HG03196 (cell line): ENCODE measurements around the gene ASPDH.
"Not testable (repeated sequence)": the region's sequence is repeated elsewhere in the genome, so short reads cannot be mapped to it uniquely, and the experiment has no call there.

Experiments
- ATAC-seq: cut with Tn5 transposase; IDR thresholded peaks from one replicate; pipeline ENCODE4 v1.9.1; 2021; ENCODE audit not compliant: unreplicated experiment

Gene ASPDH

DNA sequence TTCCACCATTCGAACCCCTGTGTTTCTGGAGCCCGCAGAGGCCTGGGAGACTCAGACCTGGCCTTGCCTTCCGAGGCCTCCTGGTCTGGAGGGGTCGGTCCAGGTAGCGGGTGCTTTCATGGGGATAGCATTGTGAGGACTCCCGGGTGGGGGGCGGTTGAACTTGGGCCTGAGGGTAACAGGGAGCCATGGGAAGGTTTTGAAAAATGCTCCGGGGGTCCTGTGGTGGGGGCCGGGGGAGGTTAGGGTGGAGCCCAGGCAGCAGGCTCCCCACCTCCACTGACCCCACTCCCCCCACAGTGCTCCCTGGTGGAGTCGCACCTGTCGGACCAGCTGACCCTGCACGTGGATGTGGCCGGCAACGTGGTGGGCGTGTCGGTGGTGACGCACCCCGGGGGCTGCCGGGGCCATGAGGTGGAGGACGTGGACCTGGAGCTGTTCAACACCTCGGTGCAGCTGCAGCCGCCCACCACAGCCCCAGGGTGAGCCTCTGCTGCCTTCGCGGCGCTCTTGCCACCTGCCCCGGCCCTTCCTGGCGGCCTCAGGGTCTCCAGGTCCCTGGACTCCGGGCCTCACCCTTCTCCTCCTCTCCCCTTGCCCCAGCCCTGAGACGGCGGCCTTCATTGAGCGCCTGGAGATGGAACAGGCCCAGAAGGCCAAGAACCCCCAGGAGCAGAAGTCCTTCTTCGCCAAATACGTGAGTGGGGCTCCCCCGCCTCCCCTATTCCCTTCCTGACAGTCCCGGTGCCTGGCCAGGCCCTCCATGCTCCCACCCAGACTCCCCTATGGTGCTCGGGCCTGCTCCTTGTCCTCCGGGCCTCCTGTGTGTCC lies 33.2 kb downstream of the ASPDH start:
- no peak for ATAC-seq

DNA sequence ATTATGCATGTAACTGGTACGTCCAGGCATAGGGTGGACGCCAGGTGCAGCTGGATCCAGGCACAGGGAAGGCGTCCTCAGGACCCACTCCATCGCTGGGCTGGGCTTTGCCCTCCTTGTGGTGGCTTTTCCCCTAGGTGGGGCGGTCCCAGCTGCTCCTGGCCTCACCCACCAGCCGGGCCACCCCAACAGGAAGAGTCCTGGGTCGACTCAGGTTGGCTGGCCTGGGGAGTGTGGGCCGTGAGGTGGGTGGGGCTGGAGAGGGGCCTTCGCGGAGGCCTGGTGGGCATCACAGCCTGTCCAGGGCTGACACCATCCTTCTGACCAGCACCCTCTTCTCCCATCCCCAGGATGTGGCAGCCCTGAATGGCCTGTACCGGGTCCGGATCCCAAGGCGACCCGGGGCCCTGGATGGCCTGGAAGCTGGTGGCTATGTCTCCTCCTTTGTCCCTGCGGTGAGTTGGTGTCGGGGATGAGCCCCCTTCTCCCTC lies 33.9 kb downstream of the ASPDH start:
- no peak for ATAC-seq

GRCh38 chr19:50478901-50479715 lies 34.6 kb downstream of the ASPDH start:
- ATAC-seq = no peak

- no peak for ATAC-seq
Observed at GRCh38 chr19:50477751-50478515, 35.8 kb downstream of the ASPDH start.

DNA sequence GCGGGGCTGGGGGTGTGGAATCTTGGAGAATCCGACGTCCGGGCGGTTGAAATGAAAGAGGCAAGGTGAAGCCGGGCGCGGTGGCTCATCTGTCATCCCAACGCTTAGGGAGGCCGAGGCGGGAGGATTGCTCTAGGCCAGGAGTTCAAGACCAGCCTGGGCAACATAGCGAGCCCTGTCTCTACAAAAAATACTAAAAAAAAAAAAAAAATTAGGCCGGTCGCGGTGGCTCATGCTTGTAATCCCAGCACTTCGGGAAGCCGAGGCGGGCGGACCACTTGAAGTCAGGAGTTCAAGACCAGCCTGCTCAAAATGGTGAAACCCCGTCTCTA lies 36.8 kb downstream of the ASPDH start:
- ATAC-seq = no peak

- ATAC-seq = peak; percentile 85
Observed at GRCh38 chr19:50476224-50476906, 37.3 kb downstream of the ASPDH start, which contains the start of the genes EMC10 and GARIN5A. Gene EMC10 (plus strand): TSS chr19:50476507. CDS start chr19:50476545, 38 bp downstream. Gene GARIN5A (minus strand): TSS chr19:50476848. CDS start chr19:50476388, 460 bp downstream.

DNA sequence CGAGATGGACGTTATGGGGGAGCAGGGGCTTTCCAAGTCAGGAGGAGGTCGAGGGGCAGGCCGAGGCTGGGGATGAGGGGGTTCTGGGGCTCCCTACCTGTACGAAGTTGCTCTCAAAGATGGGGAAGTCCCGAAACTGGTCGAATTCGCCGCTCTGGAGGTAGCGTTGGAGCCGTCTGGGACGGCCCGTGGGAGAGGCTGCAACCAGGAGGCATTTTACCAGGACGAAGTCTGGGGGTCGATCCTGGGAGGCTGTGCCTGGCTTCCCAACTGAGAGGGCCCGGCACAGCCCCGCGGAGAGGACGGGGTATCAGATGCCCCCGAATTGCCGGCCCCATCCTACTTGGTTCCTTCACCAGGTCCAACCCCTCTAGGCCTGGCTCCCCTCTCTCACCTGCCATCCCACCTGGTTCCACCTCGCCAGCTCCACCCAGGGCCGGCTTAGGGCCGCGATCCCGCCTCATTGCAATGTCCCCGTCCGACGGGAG lies 37.9 kb downstream of the ASPDH start:
- ATAC-seq = no peak

- no peak for ATAC-seq
Observed at GRCh38 chr19:50475101-50475568, 38.6 kb downstream of the ASPDH start.

DNA sequence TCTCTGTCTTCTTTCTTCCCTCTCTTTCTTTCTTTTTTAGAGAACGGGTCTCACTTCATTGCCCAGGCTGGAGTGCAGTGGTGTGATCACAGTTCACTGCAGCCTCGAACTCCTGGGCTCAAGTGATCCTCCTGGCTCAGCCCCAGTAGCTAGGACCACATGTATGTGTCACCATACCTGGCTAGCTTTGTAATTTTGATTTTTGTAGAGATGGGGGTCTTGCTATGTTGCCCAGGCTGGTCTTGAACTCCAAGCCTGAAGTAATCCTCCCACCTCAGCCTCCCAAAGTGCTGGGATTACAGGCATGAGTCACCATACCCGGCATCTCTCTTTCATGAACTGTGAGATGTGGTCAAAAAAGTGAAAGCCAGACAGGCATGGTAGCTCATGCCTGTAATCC lies 40.4 kb downstream of the ASPDH start:
- not testable (repeated sequence) for ATAC-seq

GRCh38 chr19:50468818-50469217 lies 44.9 kb downstream of the ASPDH start:
- no peak for ATAC-seq

GRCh38 chr19:50467566-50467965 lies 46.1 kb downstream of the ASPDH start:
- ATAC-seq = no peak

GRCh38 chr19:50466706-50467039 lies 47.0 kb downstream of the ASPDH start:
- no peak for ATAC-seq

DNA sequence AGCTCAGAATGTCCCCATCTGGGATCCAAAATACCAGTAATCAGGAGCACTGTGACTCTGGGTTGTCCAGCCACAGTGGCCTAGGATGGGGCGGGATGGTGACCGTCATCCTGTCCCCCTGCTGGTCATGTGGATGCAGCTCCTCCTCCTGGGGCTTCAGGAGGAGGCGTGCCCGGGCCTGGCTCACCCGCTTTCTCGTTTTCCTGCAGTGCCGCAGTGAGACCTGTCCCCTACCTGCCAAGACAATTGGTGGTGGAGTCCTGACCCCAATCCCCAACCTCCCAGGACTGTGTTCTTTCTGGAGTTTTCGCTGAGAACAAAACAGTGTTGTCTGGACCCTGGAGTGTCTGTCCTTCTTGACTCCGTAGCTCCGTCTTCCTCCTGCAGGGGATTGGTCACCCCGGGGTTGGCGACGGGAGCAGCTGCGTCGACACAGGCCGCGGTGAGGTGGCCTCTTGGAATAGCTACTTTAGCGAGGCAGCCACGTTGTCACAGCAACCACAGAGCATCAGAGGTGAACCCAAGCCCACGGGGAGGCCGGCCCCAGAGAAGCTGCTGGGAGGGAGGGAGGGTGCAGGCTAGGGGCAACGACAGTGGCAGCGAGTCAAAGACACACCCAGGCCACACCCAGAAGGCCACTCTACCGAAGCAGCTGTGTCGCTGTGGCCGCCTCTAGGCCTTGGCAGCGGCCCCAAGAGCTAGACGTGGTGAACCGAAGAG lies 47.6 kb downstream of the ASPDH start:
- no peak for ATAC-seq

DNA sequence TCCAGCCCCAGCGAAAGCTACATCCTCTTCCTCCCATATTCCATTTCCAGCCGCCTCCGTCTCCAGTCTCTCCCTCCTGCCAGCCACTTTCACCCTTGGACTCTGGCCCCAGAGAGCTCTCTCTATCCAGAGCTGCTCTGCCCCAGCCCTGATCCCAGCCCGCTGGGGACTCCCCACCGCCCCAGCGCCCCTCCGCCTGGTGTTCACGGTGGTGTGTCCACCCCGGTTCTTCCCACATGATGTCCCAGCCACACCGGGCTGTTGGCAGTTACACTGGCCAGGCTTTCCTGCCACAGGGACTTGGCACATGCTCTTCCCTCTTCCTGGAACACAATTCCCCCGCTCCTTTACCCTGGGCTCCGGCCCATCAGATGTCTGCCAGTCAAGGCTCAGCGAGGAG lies 48.7 kb downstream of the ASPDH start:
- no peak for ATAC-seq

DNA sequence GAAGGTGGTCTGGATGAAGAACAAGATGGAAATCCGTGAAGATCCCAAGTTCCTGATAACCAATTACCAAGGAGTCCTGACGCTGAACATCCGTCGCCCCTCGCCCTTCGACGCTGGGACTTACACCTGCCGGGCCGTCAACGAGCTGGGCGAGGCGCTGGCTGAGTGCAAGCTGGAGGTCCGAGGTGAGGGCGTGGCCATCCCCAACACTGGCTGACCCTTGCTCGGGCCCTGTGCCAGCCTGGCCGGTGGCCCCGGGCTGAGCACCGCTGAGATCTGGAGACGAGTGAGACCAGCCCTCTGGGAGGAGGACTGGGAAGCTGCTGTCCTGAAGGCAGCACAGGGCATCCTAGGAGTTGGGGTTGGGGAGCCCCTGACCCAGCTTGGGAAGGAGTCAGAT lies 49.4 kb downstream of the ASPDH start:
- no peak for ATAC-seq

DNA sequence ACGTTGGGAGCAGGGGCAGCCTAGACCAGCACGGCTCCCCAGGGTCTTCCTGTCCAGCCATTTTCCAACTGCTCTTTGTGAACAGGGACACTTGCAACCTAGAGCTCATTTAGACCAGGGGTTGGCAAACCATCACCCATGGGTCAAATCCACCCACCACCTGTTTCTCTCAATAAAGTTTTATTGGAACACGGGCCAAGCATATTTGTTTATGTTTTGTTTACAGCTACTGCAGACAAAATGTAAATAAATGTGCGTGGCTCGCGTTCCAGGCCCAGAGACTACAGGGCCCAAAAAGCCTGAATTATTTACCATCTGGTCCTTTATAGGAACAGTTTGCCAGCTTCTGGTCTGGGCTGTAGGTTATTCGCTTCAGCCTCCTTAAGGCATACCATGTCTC lies 50.7 kb downstream of the ASPDH start:
- no peak for ATAC-seq
